Measurements from ENCODE around the gene TSLP. TPM values are rescaled to one million over a fixed set of nuclear protein-coding genes. Genes with fewer than 3 reads are reported as not detected.

Gene TSLP
- total RNA-seq, 3 donors from 2014 or later (not counting 1 experiment from before 2014, with no cell fraction given), result not detected

DNA sequence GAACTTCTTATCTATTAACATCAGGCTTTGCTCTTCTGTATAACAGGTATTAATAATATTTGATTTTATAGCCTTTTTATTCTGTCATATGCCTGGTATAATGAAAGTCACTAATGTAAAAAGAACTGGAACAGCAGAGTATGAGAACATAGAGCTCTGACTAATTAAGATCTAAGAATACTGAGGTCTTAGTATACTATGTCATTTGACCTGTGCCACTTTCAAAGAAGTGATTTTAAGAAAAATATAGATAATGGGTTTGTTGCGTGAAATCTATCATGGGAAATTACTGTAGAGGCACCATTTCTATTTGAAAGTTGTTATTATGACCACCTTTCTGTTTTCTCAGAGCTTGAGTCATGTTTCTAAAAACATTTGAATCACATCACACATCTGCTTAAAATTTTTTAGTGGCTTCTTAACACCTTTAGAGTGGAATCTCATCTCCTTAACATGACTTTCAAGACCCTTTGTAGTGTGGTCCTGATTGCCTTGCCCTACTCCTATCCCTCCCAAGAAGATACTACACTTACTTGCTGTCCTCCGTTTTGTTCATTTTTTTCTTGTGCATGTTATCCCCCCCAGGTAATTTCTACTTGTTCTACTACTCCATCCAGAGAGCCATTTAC lies 34.9 kb downstream of the TSLP start:
- ATAC-seq, result no peak
- Mint-ChIP-seq H3K36me3 (peaks cover 27% of the 10 kb centered on the region), H3K27me3 (ENCODE audit: low read depth in 2 of 2) (no peaks in the 10 kb centered on the region), H3K4me1 (peaks cover 0 to 4% of the 10 kb centered on the region in 2 donors), H3K9me3 (no peaks in the 10 kb centered on the region), H3K27ac (no peak overlapping the region), H3K4me3 (no peak overlapping the region)
- H3K27ac ChIP-seq (ENCODE audit: low read length), result no peak overlapping the region
- H3K9me3 ChIP-seq (ENCODE audit: control insufficient read depth, insufficient read depth, low read length), result no peaks in the 10 kb centered on the region
- H3K36me3 ChIP-seq (ENCODE audit: control insufficient read depth, insufficient read depth, low read length), result peaks cover 90% of the 10 kb centered on the region
- H3K4me1 ChIP-seq (ENCODE audit: control insufficient read depth, insufficient read depth, low read length), result no peaks in the 10 kb centered on the region
- H3K27me3 ChIP-seq (ENCODE audit: control insufficient read depth, insufficient read depth, low read length), result no peaks in the 10 kb centered on the region
- no peak for TF ChIP-seq CTCF (IDR thresholded peaks at IDR 0.05)
- intact Hi-C loops (cut with micrococcal nuclease), result no loop called here
- no peak for DNase-seq
- H3K4me3 ChIP-seq (ENCODE audit: low read length), result no peak overlapping the region
- 94% methylated on average over 1 of the region's 2 CpGs for WGBS (ENCODE audit: insufficient coverage)

GRCh38 chr5:111107371-111107770 lies 35.9 kb downstream of the TSLP start:
- intact Hi-C loops (cut with micrococcal nuclease), result no loop called here
- H3K4me1 Mint-ChIP-seq, result peaks cover 0 to 4% of the 10 kb centered on the region in 2 donors
- Histone ChIP-seq H3K27me3 (ENCODE audit: control insufficient read depth, insufficient read depth, low read length) (no peaks in the 10 kb centered on the region), H3K27ac (ENCODE audit: low read length) (no peak overlapping the region), H3K36me3 (ENCODE audit: control insufficient read depth, insufficient read depth, low read length) (peaks cover 90% of the 10 kb centered on the region), H3K9me3 (ENCODE audit: control insufficient read depth, insufficient read depth, low read length) (no peaks in the 10 kb centered on the region), H3K4me3 (ENCODE audit: low read length) (no peak overlapping the region), H3K4me1 (ENCODE audit: control insufficient read depth, insufficient read depth, low read length) (no peaks in the 10 kb centered on the region)
- no CpG with 5 or more reads among the region's 2 CpGs for WGBS (ENCODE audit: insufficient coverage)
- ATAC-seq (no peak), DNase-seq (no peak)
- TF ChIP-seq CTCF (IDR thresholded peaks at IDR 0.05), result no peak
- no peaks in the 10 kb centered on the region for H3K9me3 Mint-ChIP-seq
- peaks cover 27% of the 10 kb centered on the region for H3K36me3 Mint-ChIP-seq
- H3K27me3 Mint-ChIP-seq (ENCODE audit: low read depth in 2 of 2), result no peaks in the 10 kb centered on the region
- H3K4me3 Mint-ChIP-seq, result no peak overlapping the region
- H3K27ac Mint-ChIP-seq, result no peak overlapping the region

- H3K4me3 Mint-ChIP-seq, result no peak overlapping the region
- 95% methylated on average over 2 of the region's 3 CpGs for WGBS (ENCODE audit: insufficient coverage)
- no peak for DNase-seq
- TF ChIP-seq CTCF (IDR thresholded peaks at IDR 0.05), result no peak
- no peak overlapping the region for H3K27ac Mint-ChIP-seq
- no peaks in the 10 kb centered on the region for H3K27me3 ChIP-seq (ENCODE audit: control insufficient read depth, insufficient read depth, low read length)
- no peaks in the 10 kb centered on the region for H3K9me3 ChIP-seq (ENCODE audit: control insufficient read depth, insufficient read depth, low read length)
- H3K36me3 Mint-ChIP-seq, result peaks cover 23% of the 10 kb centered on the region
- H3K36me3 ChIP-seq (ENCODE audit: control insufficient read depth, insufficient read depth, low read length), result peaks cover 68% of the 10 kb centered on the region
- H3K27me3 Mint-ChIP-seq (ENCODE audit: low read depth in 2 of 2), result no peaks in the 10 kb centered on the region
- peaks cover 0 to 5% of the 10 kb centered on the region in 2 donors for H3K4me1 Mint-ChIP-seq
- H3K4me1 ChIP-seq (ENCODE audit: control insufficient read depth, insufficient read depth, low read length), result no peaks in the 10 kb centered on the region
- H3K9me3 Mint-ChIP-seq, result no peaks in the 10 kb centered on the region
- ATAC-seq, result no peak
- no peak overlapping the region for H3K4me3 ChIP-seq (ENCODE audit: low read length)
- intact Hi-C loops (cut with micrococcal nuclease), result no loop called here
- H3K27ac ChIP-seq (ENCODE audit: low read length), result no peak overlapping the region
These were observed 40.4 kb downstream of the TSLP start for GRCh38 chr5:111111956-111112355.

DNA sequence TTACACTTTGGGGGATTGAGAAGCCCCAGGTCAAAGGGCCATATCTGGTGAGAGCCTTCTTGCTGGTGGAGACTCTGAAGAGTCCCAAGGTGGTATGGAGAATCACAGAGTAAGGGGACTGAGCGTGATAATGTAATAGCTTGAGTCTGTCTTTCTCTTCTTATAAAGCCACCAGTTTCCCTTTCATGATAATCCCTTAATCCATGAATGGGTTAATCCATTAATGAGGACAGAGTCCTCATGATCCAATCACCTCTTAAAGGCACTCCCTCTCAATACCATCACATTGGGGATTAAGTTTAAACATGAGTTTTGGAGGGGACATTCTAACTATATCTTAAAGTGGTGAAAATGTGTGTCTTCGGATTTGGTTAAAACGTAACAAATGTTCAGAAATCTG lies 42.2 kb downstream of the TSLP start:
- Histone ChIP-seq H3K4me1 (ENCODE audit: control insufficient read depth, insufficient read depth, low read length) (no peaks in the 10 kb centered on the region), H3K27ac (ENCODE audit: low read length) (no peak overlapping the region), H3K36me3 (ENCODE audit: control insufficient read depth, insufficient read depth, low read length) (peaks cover 63% of the 10 kb centered on the region), H3K4me3 (ENCODE audit: low read length) (no peak overlapping the region), H3K9me3 (ENCODE audit: control insufficient read depth, insufficient read depth, low read length) (no peaks in the 10 kb centered on the region), H3K27me3 (ENCODE audit: control insufficient read depth, insufficient read depth, low read length) (no peaks in the 10 kb centered on the region)
- Mint-ChIP-seq H3K27me3 (ENCODE audit: low read depth in 2 of 2) (no peaks in the 10 kb centered on the region), H3K36me3 (peaks cover 13% of the 10 kb centered on the region), H3K9me3 (no peaks in the 10 kb centered on the region), H3K27ac (no peak overlapping the region), H3K4me3 (no peak overlapping the region), H3K4me1 (peaks cover 0 to 4% of the 10 kb centered on the region in 2 donors)
- no peak for ATAC-seq
- whole genome bisulfite sequencing (ENCODE audit: insufficient coverage), result 96% methylated on average over 2 of the region's 3 CpGs
- intact Hi-C loops (cut with micrococcal nuclease), result no loop called here
- TF ChIP-seq CTCF (IDR thresholded peaks at IDR 0.05), result no peak
- no peak for DNase-seq
